HG02798 (cell line): ENCODE results near the gene TPP1.

ENCODE experiments used
- ATAC-seq: cut with Tn5 transposase; IDR thresholded peaks from one replicate; pipeline ENCODE4 v1.9.1; 2021; ENCODE audit warnings: mild to moderate bottlenecking; ENCODE audit not compliant: unreplicated experiment, poor library complexity

Gene TPP1

GRCh38 chr11:6619004-6619745 lies at the start of gene TPP1:
TPP1 (minus strand) TSS chr11:6619422; CDS start chr11:6619400, 22 bp downstream.
- peak; percentile 99 for ATAC-seq

GRCh38 chr11:6667733-6668374 lies 48.6 kb upstream of the TPP1 start:
- ATAC-seq: peak; percentile 76

GRCh38 chr11:6666302-6667183 lies 47.3 kb upstream of the TPP1 start:
- ATAC-seq: no peak

- ATAC-seq: no peak
These were observed 45.3 kb upstream of the TPP1 start for GRCh38 chr11:6664551-6664950.

- ATAC-seq: no peak
These were observed 44.7 kb upstream of the TPP1 start for GRCh38 chr11:6663794-6664469.

DNA sequence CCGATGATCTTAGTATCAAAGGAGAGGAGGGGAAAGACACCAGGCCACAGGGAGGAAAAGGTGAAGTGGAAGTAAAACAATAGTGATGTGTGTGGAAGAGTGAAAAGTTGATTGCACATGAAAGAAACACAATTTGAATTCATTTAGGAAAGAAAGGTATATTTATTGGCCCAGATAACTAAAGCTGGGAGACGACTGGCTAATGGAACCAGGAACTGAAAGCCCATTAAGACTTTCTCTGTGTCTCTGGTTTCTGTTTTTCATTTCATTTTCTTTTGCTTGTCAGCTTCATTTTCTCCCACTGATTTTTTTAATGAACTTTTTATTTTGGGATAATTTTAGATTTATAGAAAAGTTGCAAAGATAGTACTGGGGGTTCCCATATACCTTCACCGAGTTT lies 41.5 kb upstream of the TPP1 start:
- ATAC-seq: no peak

- ATAC-seq: no peak
These were observed 39.4 kb upstream of the TPP1 start for GRCh38 chr11:6658647-6659046.

DNA sequence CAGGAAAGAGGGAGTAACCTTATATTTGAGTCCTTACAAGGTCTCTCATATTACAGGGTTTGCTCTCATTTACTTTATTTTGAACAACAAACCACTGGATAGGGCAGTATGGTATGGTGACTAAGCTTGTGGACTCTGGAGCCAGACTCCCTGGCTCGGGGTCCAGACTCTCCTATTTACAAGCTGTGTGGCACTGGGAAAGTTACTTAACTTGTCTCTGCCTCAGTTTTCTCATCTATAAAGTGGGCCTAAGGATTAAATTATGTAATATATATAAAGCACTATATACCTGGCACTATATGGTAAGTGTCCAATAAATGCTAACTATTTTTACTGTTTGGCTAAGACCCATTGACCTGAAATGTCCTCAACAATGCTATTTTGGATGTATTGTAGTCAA lies 38.1 kb upstream of the TPP1 start:
- ATAC-seq: no peak

DNA sequence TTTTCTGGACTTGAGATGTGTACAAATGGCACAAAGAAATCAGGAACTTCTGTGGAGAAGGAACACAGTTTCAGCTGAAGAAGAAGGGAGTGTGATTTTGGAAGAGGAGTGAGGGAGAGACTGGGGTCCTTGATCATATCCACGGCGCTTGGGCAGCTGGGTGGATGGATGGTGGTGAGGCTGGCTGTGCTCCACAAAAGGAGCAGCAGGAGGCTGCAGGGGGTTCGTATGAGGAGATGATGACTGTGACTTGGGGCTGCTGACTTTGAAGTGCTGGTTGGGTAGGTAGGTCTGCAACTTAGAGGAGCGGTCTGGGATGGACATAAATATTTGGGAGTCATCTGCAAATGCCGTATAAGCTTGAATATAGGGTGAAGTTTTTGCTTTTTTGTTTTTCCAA lies 37.7 kb upstream of the TPP1 start:
- ATAC-seq: no peak

- ATAC-seq: no peak
These were observed 37.3 kb upstream of the TPP1 start for GRCh38 chr11:6656584-6656915.

GRCh38 chr11:6655790-6656583 lies 36.8 kb upstream of the TPP1 start, which contains the start of gene DCHS1:
DCHS1 (minus strand) TSS chr11:6655809; CDS start chr11:6641613, 14,196 bp downstream.
- no peak for ATAC-seq

- no peak for ATAC-seq
These were observed 36.0 kb upstream of the TPP1 start for GRCh38 chr11:6655020-6655789.

- no peak for ATAC-seq
These were observed 35.2 kb upstream of the TPP1 start for GRCh38 chr11:6654281-6655019.

DNA sequence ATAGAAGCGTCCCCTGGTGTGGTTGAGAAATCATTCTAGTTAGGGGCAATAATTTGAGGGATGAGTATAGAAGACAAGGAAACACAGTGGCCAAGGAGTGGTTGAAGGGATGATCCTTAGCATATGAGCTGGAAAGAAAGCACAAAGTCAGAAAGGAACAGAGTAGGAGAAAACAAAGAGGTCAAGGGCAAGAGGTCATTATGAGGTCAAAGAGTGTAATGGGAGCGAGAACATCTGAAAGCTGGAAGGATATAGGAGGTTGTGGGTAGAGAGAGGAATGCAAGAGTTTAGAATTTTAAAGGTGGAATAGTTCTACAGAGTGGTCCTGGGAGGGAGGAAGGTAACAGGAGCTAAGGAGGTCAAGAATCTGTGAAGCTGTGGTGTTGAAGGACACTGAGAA lies 34.4 kb upstream of the TPP1 start:
- no peak for ATAC-seq

- ATAC-seq: no peak
These were observed 33.9 kb upstream of the TPP1 start for GRCh38 chr11:6653097-6653496.

- ATAC-seq: no peak
These were observed 33.0 kb upstream of the TPP1 start for GRCh38 chr11:6652182-6652581.

GRCh38 chr11:6650980-6651379 lies 31.8 kb upstream of the TPP1 start:
- ATAC-seq: no peak

DNA sequence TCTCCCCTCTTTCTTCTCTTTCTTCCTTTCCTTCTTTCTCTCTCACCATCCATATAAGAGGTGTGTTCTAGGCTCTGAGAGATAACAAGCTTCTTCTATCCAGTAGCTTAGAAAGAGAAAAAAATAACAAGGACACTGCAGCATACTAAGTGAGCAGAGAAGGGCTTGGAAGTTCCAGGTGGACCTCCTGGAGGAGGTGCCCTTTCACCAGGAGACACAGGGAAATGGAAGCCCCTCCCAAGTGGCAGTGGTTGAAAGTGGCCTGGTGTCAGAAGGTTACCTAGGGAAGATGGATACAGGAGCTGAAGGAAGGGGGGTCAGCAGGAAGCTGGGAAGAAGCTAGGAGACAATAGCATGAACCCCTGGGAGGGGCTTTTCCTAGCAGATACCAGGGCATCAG lies 30.9 kb upstream of the TPP1 start:
- ATAC-seq: no peak
